Measurements from ENCODE around the gene KRTAP5-11.
"Not testable (repeated sequence)": the region's sequence is repeated elsewhere in the genome, so short reads cannot be mapped to it uniquely, and the experiment has no call there.

Gene KRTAP5-11

DNA sequence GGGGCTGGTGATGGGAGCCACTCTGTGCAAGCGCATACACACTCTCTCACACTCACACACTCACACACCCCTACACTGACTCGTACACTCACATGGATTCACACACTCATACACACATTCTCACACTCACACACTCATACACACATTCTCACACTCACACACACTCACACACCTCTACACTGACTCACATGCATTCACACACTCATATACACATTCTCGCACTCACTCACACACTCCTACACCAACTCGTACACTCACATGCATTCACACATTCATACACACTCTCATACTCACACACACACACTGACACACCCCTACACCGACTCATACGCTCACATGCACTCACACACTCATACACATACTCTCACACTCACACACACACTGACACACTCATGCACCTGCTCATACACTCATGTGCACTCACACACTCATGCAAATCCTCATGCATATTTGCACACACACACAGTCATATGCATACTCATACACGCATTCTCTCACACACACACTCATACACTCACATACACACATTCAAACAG lies 5.1 kb downstream of the KRTAP5-11 start:
- H3K4me3 ChIP-seq (ENCODE audit: low read depth, low read length) = no peak overlapping the region
- DNase-seq (ENCODE audit: low read depth) = no peak
- TF ChIP-seq, protein P1, sequence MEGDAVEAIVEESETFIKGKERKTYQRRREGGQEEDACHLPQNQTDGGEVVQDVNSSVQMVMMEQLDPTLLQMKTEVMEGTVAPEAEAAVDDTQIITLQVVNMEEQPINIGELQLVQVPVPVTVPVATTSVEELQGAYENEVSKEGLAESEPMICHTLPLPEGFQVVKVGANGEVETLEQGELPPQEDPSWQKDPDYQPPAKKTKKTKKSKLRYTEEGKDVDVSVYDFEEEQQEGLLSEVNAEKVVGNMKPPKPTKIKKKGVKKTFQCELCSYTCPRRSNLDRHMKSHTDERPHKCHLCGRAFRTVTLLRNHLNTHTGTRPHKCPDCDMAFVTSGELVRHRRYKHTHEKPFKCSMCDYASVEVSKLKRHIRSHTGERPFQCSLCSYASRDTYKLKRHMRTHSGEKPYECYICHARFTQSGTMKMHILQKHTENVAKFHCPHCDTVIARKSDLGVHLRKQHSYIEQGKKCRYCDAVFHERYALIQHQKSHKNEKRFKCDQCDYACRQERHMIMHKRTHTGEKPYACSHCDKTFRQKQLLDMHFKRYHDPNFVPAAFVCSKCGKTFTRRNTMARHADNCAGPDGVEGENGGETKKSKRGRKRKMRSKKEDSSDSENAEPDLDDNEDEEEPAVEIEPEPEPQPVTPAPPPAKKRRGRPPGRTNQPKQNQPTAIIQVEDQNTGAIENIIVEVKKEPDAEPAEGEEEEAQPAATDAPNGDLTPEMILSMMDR (IDR thresholded peaks at IDR 0.05; ENCODE audit: low read depth, low read length, missing control alignments) = no peak

DNA sequence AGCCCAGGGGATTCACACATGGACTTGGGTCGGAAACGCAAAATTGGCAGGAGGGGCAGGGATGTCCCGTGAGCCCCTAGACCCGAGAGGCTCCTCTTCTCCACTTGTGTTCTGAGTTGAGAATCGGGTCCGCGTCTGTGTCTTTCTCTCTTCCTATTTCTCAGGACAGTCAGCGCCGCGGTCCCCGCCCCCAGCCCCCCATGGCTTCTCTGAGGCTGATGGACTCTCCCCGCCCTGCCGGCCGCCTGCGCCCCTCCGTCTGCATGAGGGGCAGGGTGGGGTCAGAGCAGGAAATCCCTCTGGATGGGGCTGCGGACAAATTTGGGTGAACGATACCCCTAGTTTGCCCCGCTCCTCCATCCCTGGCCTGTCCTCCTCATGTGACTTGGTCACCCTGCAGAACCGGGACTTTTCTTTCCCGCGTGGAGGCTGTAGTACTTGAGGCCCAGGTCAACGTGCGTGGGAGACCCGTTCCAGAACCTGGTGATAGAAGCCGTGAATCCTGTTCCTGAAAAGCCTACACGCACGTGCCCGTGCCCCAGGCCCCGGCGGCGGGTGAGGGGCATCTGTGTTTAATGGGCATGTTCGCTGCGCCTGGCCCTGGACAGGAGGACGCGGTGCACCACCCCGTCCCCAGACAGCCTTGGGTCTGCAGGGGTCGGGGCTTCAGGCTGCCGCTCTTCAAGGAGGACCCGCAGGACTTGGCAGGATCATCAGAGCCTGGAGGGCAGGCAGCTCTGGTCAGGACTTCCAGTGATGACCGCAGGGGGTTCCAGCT lies 5.8 kb downstream of the KRTAP5-11 start:
- not testable (repeated sequence) for H3K4me3 ChIP-seq (ENCODE audit: low read depth, low read length); DNase-seq (ENCODE audit: low read depth)

- H3K4me3 ChIP-seq (ENCODE audit: low read depth, low read length) = no peak overlapping the region
- TF ChIP-seq, protein P1 (IDR thresholded peaks at IDR 0.05; ENCODE audit: low read depth, low read length, missing control alignments) = no peak
- DNase-seq (ENCODE audit: low read depth) = no peak
Observed at GRCh38 chr11:71575723-71576424, 6.8 kb downstream of the KRTAP5-11 start.

- DNase-seq (ENCODE audit: low read depth) = no peak
- H3K4me3 ChIP-seq (ENCODE audit: low read depth, low read length) = no peak overlapping the region
- TF ChIP-seq, protein P1 (IDR thresholded peaks at IDR 0.05; ENCODE audit: low read depth, low read length, missing control alignments) = no peak
Observed at GRCh38 chr11:71574418-71574817, 8.3 kb downstream of the KRTAP5-11 start.

DNA sequence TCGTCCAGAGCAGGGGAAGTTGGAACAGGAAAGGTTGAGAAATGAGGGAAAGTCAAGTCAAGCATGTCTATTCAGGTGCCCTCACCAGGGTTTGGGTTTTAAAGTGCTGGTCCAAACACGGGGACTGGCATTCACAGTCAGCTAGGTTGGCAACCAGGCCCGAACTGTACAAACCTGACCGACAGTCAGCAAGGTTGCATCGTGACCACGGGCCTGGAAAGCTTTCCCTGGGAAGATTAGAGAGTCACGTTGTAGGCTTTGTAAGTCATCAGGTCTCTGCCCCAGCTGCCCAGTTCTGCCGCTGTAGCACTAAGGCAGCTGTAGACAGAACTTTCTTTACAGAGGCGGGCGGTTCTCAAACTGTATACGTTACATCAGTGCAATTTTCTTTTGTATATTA lies 9.9 kb downstream of the KRTAP5-11 start:
- DNase-seq (ENCODE audit: low read depth) = no peak
- TF ChIP-seq, protein P1 (IDR thresholded peaks at IDR 0.05; ENCODE audit: low read depth, low read length, missing control alignments) = no peak
- no peak overlapping the region for H3K4me3 ChIP-seq (ENCODE audit: low read depth, low read length)

GRCh38 chr11:71571101-71571850 lies 11.4 kb downstream of the KRTAP5-11 start:
- not testable (repeated sequence) for H3K4me3 ChIP-seq (ENCODE audit: low read depth, low read length); DNase-seq (ENCODE audit: low read depth)

DNA sequence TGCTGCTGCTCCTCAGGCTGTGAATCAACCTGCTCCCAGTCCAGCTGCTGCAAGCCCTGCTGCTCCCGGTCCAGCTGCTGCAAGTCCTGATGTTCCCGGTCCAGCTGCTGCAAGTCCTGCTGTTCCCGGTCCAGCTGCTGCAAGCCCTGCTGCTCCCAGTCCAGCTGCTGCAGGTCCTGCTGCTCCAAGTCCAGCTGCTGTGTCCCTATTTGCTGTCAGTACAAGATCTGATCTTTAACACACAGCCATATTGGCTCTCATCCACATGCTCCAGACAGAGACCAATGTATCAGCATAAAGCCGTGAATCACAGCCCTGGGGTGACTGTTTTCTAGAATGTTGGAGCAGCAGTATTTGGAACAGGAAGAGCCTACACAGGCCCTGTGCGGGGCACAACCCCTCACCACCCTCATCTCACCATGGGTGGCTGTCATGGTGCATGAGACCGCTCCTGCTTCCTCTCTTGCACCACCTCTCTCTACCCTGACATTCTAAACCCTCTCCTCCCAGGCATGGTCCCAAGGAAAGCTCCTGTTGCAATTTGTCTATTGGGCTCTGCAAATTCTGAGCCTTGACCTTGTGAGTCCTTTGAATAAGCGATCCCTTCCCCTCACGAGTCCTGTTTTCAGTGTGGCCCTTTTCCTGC lies 13.8 kb downstream of the KRTAP5-11 start:
- H3K4me3 ChIP-seq (ENCODE audit: low read depth, low read length) = no peak overlapping the region
- DNase-seq (ENCODE audit: low read depth) = no peak
- TF ChIP-seq, protein P1 (IDR thresholded peaks at IDR 0.05; ENCODE audit: low read depth, low read length, missing control alignments) = no peak

DNA sequence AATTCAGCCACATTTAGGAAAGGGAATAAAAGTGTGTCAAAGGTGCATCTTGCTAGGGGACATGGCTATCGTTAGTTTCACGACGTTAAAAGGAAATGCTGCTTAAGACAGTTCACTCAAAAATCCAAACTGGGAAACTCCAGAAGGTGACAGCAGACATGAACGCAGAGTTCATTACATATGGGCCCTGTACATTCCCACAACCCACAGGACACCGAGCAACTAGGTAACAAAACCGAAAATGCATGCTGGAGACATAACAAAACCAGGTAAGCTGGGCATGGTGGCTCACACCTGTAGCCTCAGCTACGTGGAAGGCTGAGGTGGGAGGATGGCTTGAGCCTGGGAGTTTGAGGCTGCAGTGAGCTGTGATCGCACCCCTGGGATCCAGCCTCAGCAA lies 15.0 kb downstream of the KRTAP5-11 start:
- H3K4me3 ChIP-seq (ENCODE audit: low read depth, low read length); DNase-seq (ENCODE audit: low read depth): not testable (repeated sequence)

GRCh38 chr11:71566626-71567599 lies 15.8 kb downstream of the KRTAP5-11 start:
- H3K4me3 ChIP-seq (ENCODE audit: low read depth, low read length); DNase-seq (ENCODE audit: low read depth): not testable (repeated sequence)
